ENCODE measurements around the gene BTBD17. TPM values are rescaled to one million over a fixed set of nuclear protein-coding genes. Genes with fewer than 3 reads are reported as not detected.

The BTBD17 gene
- total and polyA plus RNA-seq, 2 of the 8 experiments (the other 6 are each of a cell fraction or from before 2014, with no cell fraction given), result 7.0 to 14.8 TPM

GRCh38 chr17:74410001-74410443, 48.4 kb upstream of the BTBD17 start:
- ChIA-PET POLR2A (ENCODE audit: partially characterized antibody) (interaction anchor here (0.8 to 1.9 kb wide), 3 partner anchors 20 to 52 kb away, joined by 3 to 4 read pairs (median 3); no protein-coding TSS in a partner anchor), CTCF (ENCODE audit: partially characterized antibody) (interaction anchor here (0.8 to 3.2 kb wide), 8 partner anchors 16 to 123 kb away, joined by 3 to 10 read pairs (median 6); no protein-coding TSS in a partner anchor)
- H2BK5ac ChIP-seq (ENCODE audit: low read depth, low read length), result no peak overlapping the region
- H3K56ac ChIP-seq (replicated peaks; ENCODE audit: insufficient read length, low read depth, low read length), result no peak overlapping the region
- no peak overlapping the region for H4K5ac ChIP-seq (ENCODE audit: insufficient read length, low read depth, low read length)
- H4K91ac ChIP-seq (replicated peaks; ENCODE audit: insufficient read length, low read length), result no peak overlapping the region
- no peak overlapping the region for H2BK120ac ChIP-seq (replicated peaks; ENCODE audit: low read depth, low read length)
- 0 out of 4 replicates have a peak, but pooled peaks cover 0 to 2% of the 10 kb centered on the region in 2 experiments for H3K9me3 ChIP-seq (ENCODE audit: insufficient read depth in 2 of 2, low read depth in 1 of 2, low read length in 1 of 2)
- no peak overlapping the region for H3K4me3 ChIP-seq (ENCODE audit: extremely low read depth in 1 of 4, insufficient read depth in 2 of 4, low read depth in 3 of 4, low read length in 4 of 4)
- WGBS, 2 experiments (ENCODE audit: extremely low coverage in 1 of 2, insufficient coverage in 1 of 2, insufficient read length in 1 of 2, insufficient replicate concordance in 2 of 2, low coverage in 1 of 2, low lambda C conversion rate in 2 of 2, missing lambda C conversion rate in 1 of 2), result 54% methylated on average over 4 of the region's 4 CpGs; no CpG with 5 or more reads in 1 of the 2 experiments
- peaks cover 0 to 7% (median under 1%) of the 10 kb centered on the region in 4 experiments; a peak in 3 of 7 replicates for H3K4me1 ChIP-seq (replicated peaks in 1 of 4; ENCODE audit: control insufficient read depth in 3 of 4, insufficient read depth in 4 of 4, low read length in 3 of 4)
- peak overlapping the region; percentile 22; the same call in 1 of the 2 replicates for H2BK12ac ChIP-seq (ENCODE audit: low read depth, low read length)
- peak overlapping the region; percentile 62; the same call in 1 of the 2 replicates for H2BK20ac ChIP-seq (ENCODE audit: low read length)
- H3K4ac ChIP-seq (replicated peaks; ENCODE audit: insufficient read length, low read depth, low read length), result no peak overlapping the region
- H2BK15ac ChIP-seq (ENCODE audit: low read length), result 0 out of 2 replicates have a peak overlapping the region, but pooled peaks have one; percentile 72
- FAIRE-seq (no peak), DNase-seq (ENCODE audit: low read depth in 1 of 2, low spot score in 2 of 2) (no peak)
- H3K23ac ChIP-seq (ENCODE audit: insufficient read length), result no peak overlapping the region
- H3K36me3 ChIP-seq (ENCODE audit: control insufficient read depth in 2 of 4, insufficient read depth in 4 of 4, low read length in 3 of 4), result 0 out of 8 replicates have a peak, but pooled peaks cover 0 to 2% (median 0%) of the 10 kb centered on the region in 4 experiments
- TF ChIP-seq CREB1 (IDR thresholded peaks at IDR 0.05) (no peak), SAP30 (IDR thresholded peaks at IDR 0.05; ENCODE audit: insufficient read depth, insufficient replicate concordance, low read length) (no peak), BACH1 (IDR thresholded peaks at IDR 0.05; ENCODE audit: low read length) (no peak), YY1 (IDR thresholded peaks at IDR 0.05; ENCODE audit: low read depth, low read length) (peak; percentile 49; the same call in 1 of the 2 replicates)
- H3K27me3 ChIP-seq (replicated peaks in 1 of 4; ENCODE audit: control insufficient read depth in 3 of 4, extremely low read depth in 1 of 4, insufficient read depth in 3 of 4, low read length in 3 of 4), result no peaks in the 10 kb centered on the region
- no peak overlapping the region for H3K18ac ChIP-seq (ENCODE audit: extremely low read depth, low read length)
- no peak overlapping the region; a peak in 1 of 4 replicates for H3K4me2 ChIP-seq (ENCODE audit: insufficient read depth in 1 of 2, low read depth in 2 of 2, low read length in 2 of 2)
- H3K79me1 ChIP-seq (ENCODE audit: low read depth, low read length), result no peaks in the 10 kb centered on the region
- no peak overlapping the region for H3K14ac ChIP-seq (ENCODE audit: insufficient read length)
- no peaks in the 10 kb centered on the region for H3K23me2 ChIP-seq (ENCODE audit: low read depth, low read length)
- H4K8ac ChIP-seq (ENCODE audit: extremely low read depth, insufficient read depth, low read length), result no peak overlapping the region
- H2AK5ac ChIP-seq (ENCODE audit: low read depth, low read length), result 0 out of 2 replicates have a peak overlapping the region, but pooled peaks have one; percentile 6
- no peak overlapping the region for H3K9ac ChIP-seq (replicated peaks in 1 of 4; ENCODE audit: extremely low read depth in 1 of 4, low read depth in 3 of 4, low read length in 3 of 4)
- H4K20me1 ChIP-seq (replicated peaks in 1 of 2; ENCODE audit: control insufficient read depth in 1 of 2, insufficient read depth in 2 of 2, low read length in 2 of 2), result no peaks in the 10 kb centered on the region
- H3K27ac ChIP-seq (ENCODE audit: low read depth, low read length), result no peak overlapping the region
- H2AFZ ChIP-seq (ENCODE audit: low read length), result 0 out of 2 replicates have a peak overlapping the region, but pooled peaks have one; percentile 17
- H3K79me2 ChIP-seq (ENCODE audit: control insufficient read depth in 1 of 2, insufficient read depth in 2 of 2, low read length in 2 of 2), result no peaks in the 10 kb centered on the region
